Hindlimb muscle (tissue), 1 donor: ENCODE results near the gene PMVK. TPM values are rescaled to one million over a fixed set of nuclear protein-coding genes. Genes with fewer than 3 reads are reported as not detected.

Source experiments
- DNase-seq: peaks from one replicate; pipeline ENCODE4 v3.0.0-alpha.2; 2013
- polyA plus RNA-seq: library from polyadenylated mRNA; unstranded; fragments of 120-200 nt; gene quantifications from one replicate; pipeline ENCODE4 v1.2.1, GENCODE V29; 2013; ENCODE audit not compliant: insufficient read length

The PMVK gene
- polyA plus RNA-seq, 1 donor: 33.8 TPM

DNA sequence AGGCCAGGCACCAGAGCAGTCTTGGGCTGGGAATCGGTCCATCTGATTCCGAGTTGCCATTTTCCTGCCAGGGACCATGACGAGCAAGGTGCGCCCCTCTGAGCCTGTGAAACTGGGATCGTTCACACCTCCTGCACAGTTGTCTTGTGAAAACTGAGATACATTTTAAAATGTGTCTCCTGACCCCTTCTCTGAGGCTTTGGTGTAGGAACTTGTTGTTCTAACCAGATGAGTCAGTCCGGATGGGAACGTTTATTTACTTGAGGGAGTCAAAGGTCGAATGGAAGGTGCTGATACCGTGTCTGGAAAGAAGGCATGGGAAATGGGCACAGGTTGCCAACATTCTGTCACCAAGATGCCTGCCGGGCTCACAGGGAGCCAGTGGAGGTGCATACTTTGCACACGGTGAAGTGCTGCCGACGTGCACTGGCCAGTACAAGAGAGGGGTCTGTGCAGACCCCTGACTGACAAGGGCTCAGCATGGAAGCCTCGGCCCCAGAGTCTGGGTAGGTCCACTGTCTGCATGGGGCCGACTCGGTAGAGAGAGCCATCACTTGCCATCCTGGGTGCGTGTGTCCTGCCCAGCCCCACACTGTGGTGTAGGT lies 59.0 kb downstream of the PMVK start:
- no peak for DNase-seq

DNA sequence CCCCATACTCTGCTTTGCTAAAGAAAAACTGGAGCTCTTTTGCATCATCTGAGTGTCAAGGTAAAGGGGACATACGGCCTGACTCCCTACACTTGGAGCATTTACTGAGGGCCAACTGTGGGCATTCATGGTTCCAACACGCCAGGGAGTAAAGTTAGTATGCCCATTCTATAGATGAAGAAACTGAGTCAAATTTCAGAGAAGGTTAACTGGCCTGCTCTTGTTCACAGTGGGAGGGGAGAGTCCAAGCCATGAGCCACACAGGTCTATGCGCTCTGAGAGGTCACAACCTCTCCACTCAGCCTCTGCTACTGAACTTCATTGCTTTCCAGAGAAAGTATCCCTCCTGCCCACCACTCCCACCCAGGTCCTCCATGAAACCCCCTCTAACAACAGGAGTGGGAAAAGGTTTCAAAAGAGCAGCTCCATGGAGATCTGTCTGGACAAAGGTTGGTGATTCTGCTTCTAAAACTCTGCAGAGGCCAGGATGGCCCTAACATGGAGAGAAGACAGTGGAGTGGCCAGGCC lies 59.6 kb downstream of the PMVK start:
- DNase-seq: no peak

Other genes with a start within 250 kb of the PMVK start
- gene KCNN3, start 66.4 kb downstream of the PMVK start, polyA plus RNA-seq: 11.8 TPM
- 175 TPM for gene PBXIP1, start 19.4 kb upstream of the PMVK start, polyA plus RNA-seq
- gene PYGO2, start 25.1 kb upstream of the PMVK start, polyA plus RNA-seq: 32.1 TPM
- gene SHC1, start 34.0 kb upstream of the PMVK start, polyA plus RNA-seq: 75.7 TPM
- gene CKS1B, start 38.0 kb upstream of the PMVK start, polyA plus RNA-seq: 48.2 TPM
- 20.6 TPM for gene FLAD1, start 46.6 kb upstream of the PMVK start, polyA plus RNA-seq
- 0.67 TPM for gene LENEP, start 56.9 kb upstream of the PMVK start, polyA plus RNA-seq
- 11.3 TPM for gene ZBTB7B, start 66.1 kb upstream of the PMVK start, polyA plus RNA-seq
- 2.1 TPM for gene DCST2, start 97.1 kb upstream of the PMVK start, polyA plus RNA-seq
- not detected for gene DCST1, start 97.1 kb upstream of the PMVK start, polyA plus RNA-seq
- 69.3 TPM for gene ADAM15, start 114.6 kb upstream of the PMVK start, polyA plus RNA-seq
- gene EFNA4, start 127.0 kb upstream of the PMVK start, polyA plus RNA-seq: 6.0 TPM
- gene EFNA3, start 142.1 kb upstream of the PMVK start, polyA plus RNA-seq: 2.5 TPM
- gene EFNA1, start 191.2 kb upstream of the PMVK start, polyA plus RNA-seq: 24.7 TPM
- gene SLC50A1, start 199.1 kb upstream of the PMVK start, polyA plus RNA-seq: 22.6 TPM
- gene DPM3, start 203.8 kb upstream of the PMVK start, polyA plus RNA-seq: 25.1 TPM
- 78.9 TPM for gene KRTCAP2, start 236.6 kb upstream of the PMVK start, polyA plus RNA-seq
- gene TRIM46, start 237.1 kb upstream of the PMVK start, polyA plus RNA-seq: 0.40 TPM